GM19468 (cell line): ENCODE results near the gene AKIRIN1.
A peak's percentile ranks its signal among the peaks of the same experiment; 100 is the strongest.
"Not testable (repeated sequence)": the region's sequence is repeated elsewhere in the genome, so short reads cannot be mapped to it uniquely, and the experiment has no call there.

Experiments used
- ATAC-seq: cut with Tn5 transposase; IDR thresholded peaks from one replicate; pipeline ENCODE4 v1.9.1; 2021; ENCODE audit warnings: mild to moderate bottlenecking, moderate library complexity, moderate number of reproducible peaks; ENCODE audit not compliant: unreplicated experiment; ENCODE audit errors: extremely low read depth

The AKIRIN1 gene

GRCh38 chr1:39036678-39037077, 45.6 kb downstream of the AKIRIN1 start:
- no peak for ATAC-seq

GRCh38 chr1:39043513-39043912, 52.4 kb downstream of the AKIRIN1 start:
- no peak for ATAC-seq

DNA sequence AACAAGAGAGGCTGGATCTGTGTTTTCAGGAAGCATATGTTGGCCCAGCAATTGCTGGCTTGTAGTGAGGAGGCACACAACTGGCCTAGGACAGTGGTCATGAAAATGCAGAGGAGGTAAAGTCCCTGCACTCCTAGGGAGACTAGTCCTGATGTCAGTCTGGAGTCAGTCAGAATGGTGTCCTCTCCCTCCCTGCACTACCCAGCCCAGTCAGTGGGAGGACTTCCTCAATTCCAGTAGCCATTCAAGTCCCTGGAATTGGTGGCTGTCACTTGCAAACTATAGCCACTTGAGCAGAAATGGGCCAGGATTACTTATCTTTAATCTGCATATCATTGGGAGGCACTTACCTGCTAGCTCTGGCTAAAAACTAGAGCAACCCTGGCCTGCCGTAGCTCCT, 53.7 kb downstream of the AKIRIN1 start:
- no peak for ATAC-seq

- no peak for ATAC-seq
These were observed 54.2 kb downstream of the AKIRIN1 start for GRCh38 chr1:39045231-39045630.

- ATAC-seq, result no peak
These were observed 55.6 kb downstream of the AKIRIN1 start for GRCh38 chr1:39046613-39047210.

DNA sequence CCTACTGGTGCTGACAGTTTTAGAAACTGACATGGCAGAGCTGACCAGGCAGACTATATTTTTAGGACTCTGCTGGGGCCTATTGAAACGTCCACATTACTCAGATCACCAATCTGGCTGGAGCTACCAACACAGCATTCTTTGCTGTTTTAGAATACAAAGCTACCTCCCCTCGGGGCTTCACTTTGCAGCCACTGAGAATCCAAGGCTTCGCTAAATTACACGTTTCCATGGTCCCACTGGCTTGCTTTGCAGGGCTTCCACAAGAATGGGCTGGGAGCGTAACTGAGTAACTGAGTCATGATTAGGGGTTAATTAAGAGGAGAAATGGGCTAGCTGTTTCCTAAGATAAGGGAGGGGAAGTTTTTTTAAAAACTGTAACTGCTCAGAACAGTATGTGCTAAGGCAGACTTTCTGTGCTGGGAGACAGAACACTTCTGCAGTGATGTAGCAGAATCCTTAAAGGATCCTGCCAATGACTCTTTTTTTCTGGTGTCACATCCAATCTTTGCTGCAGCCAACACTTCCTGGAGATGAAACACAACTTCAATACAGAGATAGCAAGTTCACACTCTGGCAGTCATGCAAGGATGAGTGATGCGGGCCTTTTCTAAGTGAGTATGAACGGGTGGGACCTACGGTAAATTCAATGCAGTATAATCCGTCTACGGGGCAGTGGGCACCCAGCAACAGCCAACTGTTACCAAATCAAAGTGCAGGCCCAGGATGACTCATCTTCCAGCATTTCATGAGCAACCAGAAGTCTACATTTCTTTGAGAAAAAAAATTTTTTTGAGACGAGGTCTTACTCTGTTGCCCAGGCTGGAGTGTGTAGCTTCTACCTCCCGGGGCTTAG, 56.5 kb downstream of the AKIRIN1 start:
- no peak for ATAC-seq

DNA sequence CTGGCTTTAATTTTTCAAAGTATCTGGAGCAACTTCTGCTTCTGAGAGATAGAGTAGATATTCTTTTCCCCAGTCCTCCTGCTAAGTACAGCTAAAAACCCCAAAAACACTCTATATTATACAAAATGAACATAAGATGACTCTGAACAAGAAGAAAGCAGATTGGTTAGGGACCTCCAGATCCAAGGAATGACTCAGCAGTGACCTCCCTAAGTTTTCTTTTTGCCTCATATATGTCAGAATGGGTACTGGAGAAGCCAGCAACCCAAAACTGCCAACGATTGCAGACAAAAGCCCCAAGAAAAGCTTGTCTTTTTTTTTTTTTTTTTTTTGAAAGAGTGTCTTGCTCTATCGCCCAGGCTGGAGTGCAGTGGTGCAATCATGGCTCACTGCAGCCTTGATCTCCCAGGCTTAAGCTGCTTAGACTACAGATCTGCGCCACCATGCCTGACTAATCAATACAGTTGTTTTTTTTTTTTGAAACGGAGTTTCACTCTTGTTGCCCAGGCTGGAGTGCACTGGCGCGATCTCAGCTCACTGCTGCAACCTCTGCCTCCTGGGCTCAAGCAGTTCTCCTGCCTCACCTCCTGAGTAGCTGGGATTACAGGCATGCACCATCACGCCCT, 57.8 kb downstream of the AKIRIN1 start:
- peak; percentile 37 for ATAC-seq

DNA sequence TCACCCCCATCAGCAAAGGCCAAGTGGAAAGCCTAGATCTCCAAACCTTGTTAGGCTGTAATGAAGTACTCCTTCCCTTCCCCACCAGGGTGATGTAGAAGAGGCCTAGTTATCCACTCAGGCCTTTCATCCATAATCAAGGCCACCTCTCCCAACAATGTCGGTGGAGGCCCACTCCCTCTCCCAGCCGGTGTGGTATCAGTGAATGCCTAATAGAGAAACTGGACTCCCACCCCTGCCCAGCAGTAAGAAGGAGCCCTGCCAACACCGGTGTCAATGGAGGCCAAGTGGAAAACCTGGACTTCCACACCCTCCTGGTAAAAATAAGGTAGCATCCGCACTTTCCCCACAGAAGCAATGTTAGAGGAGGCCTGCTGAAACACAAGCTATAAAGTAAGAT, 58.9 kb downstream of the AKIRIN1 start:
- ATAC-seq, result no peak

- not testable (repeated sequence) for ATAC-seq
These were observed 60.2 kb downstream of the AKIRIN1 start for GRCh38 chr1:39051193-39051850.

GRCh38 chr1:39051956-39052355, 60.9 kb downstream of the AKIRIN1 start:
- ATAC-seq, result no peak

GRCh38 chr1:39055213-39055710, 64.2 kb downstream of the AKIRIN1 start:
- ATAC-seq, result not testable (repeated sequence)
